ENCODE results near the gene RBMS2.

The RBMS2 gene

DNA sequence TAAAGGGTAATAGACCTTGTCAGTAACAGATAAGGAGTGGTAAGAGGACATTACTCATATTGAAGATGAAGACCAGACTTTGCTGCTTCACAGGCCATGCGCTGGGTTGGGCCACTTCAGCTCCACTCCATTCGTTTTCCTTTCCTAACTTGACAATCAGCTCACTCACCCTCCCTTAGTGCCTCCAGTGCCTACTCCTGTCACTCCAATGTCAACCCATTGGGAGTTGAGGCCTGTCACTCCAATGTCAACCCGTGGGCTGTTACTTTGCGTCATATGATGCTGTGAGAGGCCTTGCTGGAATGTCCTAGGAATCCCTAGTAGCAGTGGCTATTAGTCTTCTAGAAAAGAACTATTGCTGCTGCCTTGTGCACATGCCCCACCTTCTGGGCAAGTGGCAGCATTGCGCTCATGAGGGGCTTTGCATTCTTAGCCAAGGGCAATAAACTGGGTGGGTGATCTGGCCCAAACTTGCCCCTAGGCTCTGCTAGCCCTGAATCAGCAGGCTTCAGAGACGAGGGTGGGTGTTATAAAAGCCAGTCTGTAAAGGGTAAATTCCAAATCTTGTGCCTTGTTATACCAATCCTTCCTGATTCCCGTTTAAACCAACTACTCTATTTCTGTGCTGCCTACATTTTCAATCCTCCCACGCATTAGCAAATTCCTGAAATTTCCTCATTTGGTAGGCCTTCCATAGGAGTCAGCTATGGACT, 72.4 kb downstream of the RBMS2 start:
- H3K79me2 ChIP-seq (ENCODE audit: insufficient read depth, low read length) = no peaks in the 10 kb centered on the region
- H3K9me3 ChIP-seq (ENCODE audit: low read length) = no peaks in the 10 kb centered on the region
- peaks cover 4% of the 10 kb centered on the region for H3K4me1 ChIP-seq (ENCODE audit: insufficient read depth, low read length, severe bottlenecking)
- H3K9ac ChIP-seq (ENCODE audit: low read length) = no peak overlapping the region
- H4K20me1 ChIP-seq (ENCODE audit: insufficient read depth, low read length) = no peaks in the 10 kb centered on the region
- no peaks in the 10 kb centered on the region for H3K9me2 ChIP-seq (ENCODE audit: low read depth, low read length)
- no peaks in the 10 kb centered on the region for H3K27me3 ChIP-seq (ENCODE audit: insufficient read depth, low read length)
- peaks cover 4% of the 10 kb centered on the region; the same call in 1 of the 2 replicates for H3F3A ChIP-seq (ENCODE audit: insufficient read depth, low read length)
- H3K4me3 ChIP-seq (ENCODE audit: low read depth, low read length, poor library complexity, severe bottlenecking) = no peak overlapping the region
- H2AFZ ChIP-seq (ENCODE audit: low read length) = no peak overlapping the region
- H3K4me2 ChIP-seq (ENCODE audit: low read length) = no peak overlapping the region
- no peak overlapping the region for H3K27ac ChIP-seq (ENCODE audit: low read depth, low read length, poor library complexity, severe bottlenecking)
- TF ChIP-seq, protein P1, sequence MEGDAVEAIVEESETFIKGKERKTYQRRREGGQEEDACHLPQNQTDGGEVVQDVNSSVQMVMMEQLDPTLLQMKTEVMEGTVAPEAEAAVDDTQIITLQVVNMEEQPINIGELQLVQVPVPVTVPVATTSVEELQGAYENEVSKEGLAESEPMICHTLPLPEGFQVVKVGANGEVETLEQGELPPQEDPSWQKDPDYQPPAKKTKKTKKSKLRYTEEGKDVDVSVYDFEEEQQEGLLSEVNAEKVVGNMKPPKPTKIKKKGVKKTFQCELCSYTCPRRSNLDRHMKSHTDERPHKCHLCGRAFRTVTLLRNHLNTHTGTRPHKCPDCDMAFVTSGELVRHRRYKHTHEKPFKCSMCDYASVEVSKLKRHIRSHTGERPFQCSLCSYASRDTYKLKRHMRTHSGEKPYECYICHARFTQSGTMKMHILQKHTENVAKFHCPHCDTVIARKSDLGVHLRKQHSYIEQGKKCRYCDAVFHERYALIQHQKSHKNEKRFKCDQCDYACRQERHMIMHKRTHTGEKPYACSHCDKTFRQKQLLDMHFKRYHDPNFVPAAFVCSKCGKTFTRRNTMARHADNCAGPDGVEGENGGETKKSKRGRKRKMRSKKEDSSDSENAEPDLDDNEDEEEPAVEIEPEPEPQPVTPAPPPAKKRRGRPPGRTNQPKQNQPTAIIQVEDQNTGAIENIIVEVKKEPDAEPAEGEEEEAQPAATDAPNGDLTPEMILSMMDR (IDR thresholded peaks at IDR 0.05; ENCODE audit: low read length) = peak; percentile 85
- TF ChIP-seq EZH2 (IDR thresholded peaks at IDR 0.05; ENCODE audit: borderline replicate concordance, low read length) = no peak
- peaks cover 28% of the 10 kb centered on the region for H3K36me3 ChIP-seq (ENCODE audit: insufficient read depth, low read length)

DNA sequence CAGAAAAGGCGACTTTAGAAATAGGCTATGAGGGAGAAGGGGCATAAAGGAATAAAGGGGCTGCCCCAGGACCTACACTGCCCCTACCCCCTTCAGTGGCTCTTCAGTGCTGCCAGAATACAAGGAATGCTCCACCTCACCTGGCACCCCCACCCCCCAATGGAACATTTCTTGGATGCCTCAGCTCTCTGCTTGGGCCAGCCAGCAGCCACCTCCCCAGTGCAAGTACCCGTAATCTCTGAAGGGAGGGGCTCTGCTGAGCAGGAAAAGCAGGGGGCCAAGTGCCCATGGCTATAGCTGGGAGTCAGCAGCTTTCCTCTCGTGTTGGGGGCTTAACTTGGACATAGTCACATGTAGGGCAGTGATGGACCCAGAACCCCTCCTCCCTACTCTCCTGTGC, 75.2 kb downstream of the RBMS2 start:
- Histone ChIP-seq H3K4me3 (ENCODE audit: low read depth, low read length, poor library complexity, severe bottlenecking) (no peak overlapping the region), H3F3A (ENCODE audit: insufficient read depth, low read length) (peaks cover 4% of the 10 kb centered on the region; the same call in 1 of the 2 replicates), H3K9ac (ENCODE audit: low read length) (no peak overlapping the region), H3K9me2 (ENCODE audit: low read depth, low read length) (no peaks in the 10 kb centered on the region), H3K36me3 (ENCODE audit: insufficient read depth, low read length) (peaks cover 56% of the 10 kb centered on the region), H3K27ac (ENCODE audit: low read depth, low read length, poor library complexity, severe bottlenecking) (no peak overlapping the region), H3K27me3 (ENCODE audit: insufficient read depth, low read length) (no peaks in the 10 kb centered on the region), H3K79me2 (ENCODE audit: insufficient read depth, low read length) (no peaks in the 10 kb centered on the region), H3K9me3 (ENCODE audit: low read length) (no peaks in the 10 kb centered on the region), H4K20me1 (ENCODE audit: insufficient read depth, low read length) (no peaks in the 10 kb centered on the region), H3K4me2 (ENCODE audit: low read length) (no peak overlapping the region), H3K4me1 (ENCODE audit: insufficient read depth, low read length, severe bottlenecking) (peaks cover 4% of the 10 kb centered on the region), H2AFZ (ENCODE audit: low read length) (no peak overlapping the region)
- TF ChIP-seq, protein P1 (IDR thresholded peaks at IDR 0.05; ENCODE audit: low read length) = no peak
- TF ChIP-seq EZH2 (IDR thresholded peaks at IDR 0.05; ENCODE audit: borderline replicate concordance, low read length) = no peak

DNA sequence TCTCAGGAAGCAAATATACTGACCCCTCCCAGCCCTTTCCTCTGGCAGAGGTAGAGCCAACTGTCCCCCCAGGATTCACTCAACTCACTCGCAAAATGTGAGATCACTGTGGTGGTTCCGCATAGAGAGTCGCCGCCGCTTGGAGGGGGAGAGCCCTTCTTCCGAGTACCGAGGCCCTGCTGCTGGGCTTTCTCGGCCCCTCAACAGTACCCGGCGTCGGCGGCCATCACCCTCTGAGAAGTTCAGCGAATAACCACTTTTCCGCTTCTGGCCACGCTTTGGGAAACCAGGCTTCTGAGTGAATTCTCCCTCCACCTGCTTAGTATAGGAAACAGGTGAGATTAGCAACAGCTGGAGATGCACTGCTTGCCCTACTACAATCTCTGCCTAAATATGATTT, 77.4 kb downstream of the RBMS2 start:
- peaks cover 4% of the 10 kb centered on the region; the same call in 1 of the 2 replicates for H3F3A ChIP-seq (ENCODE audit: insufficient read depth, low read length)
- no peaks in the 10 kb centered on the region for H3K9me2 ChIP-seq (ENCODE audit: low read depth, low read length)
- peaks cover 4% of the 10 kb centered on the region for H3K4me1 ChIP-seq (ENCODE audit: insufficient read depth, low read length, severe bottlenecking)
- no peak overlapping the region for H2AFZ ChIP-seq (ENCODE audit: low read length)
- no peaks in the 10 kb centered on the region for H3K9me3 ChIP-seq (ENCODE audit: low read length)
- no peak overlapping the region for H3K9ac ChIP-seq (ENCODE audit: low read length)
- H4K20me1 ChIP-seq (ENCODE audit: insufficient read depth, low read length) = no peaks in the 10 kb centered on the region
- no peak overlapping the region for H3K4me2 ChIP-seq (ENCODE audit: low read length)
- H3K27ac ChIP-seq (ENCODE audit: low read depth, low read length, poor library complexity, severe bottlenecking) = no peak overlapping the region
- H3K36me3 ChIP-seq (ENCODE audit: insufficient read depth, low read length) = peaks cover 78% of the 10 kb centered on the region
- no peak for TF ChIP-seq EZH2 (IDR thresholded peaks at IDR 0.05; ENCODE audit: borderline replicate concordance, low read length)
- TF ChIP-seq, protein P1 (IDR thresholded peaks at IDR 0.05; ENCODE audit: low read length) = no peak
- no peaks in the 10 kb centered on the region for H3K79me2 ChIP-seq (ENCODE audit: insufficient read depth, low read length)
- H3K4me3 ChIP-seq (ENCODE audit: low read depth, low read length, poor library complexity, severe bottlenecking) = no peak overlapping the region
- no peaks in the 10 kb centered on the region for H3K27me3 ChIP-seq (ENCODE audit: insufficient read depth, low read length)
